Retinal pigment epithelial cell (primary cell): ENCODE data around the gene ZNF490.
"Not testable (repeated sequence)": the region's sequence is repeated elsewhere in the genome, so short reads cannot be mapped to it uniquely, and the experiment has no call there.

ENCODE experiments used
- DNase-seq: peaks from one replicate; pipeline ENCODE4 v3.0.0-alpha.2; 2010; ENCODE audit warnings: low read depth
- H3K4me3 ChIP-seq: 2 replicates; pipeline ENCODE4 v1.5.1; 2011; ENCODE audit warnings: mild to moderate bottlenecking, low read length, control low read depth, moderate library complexity
- TF ChIP-seq, protein P1 (sequence below): conservative IDR thresholded peaks from 2 replicates; pipeline ENCODE4 v1.5.1; 2011; ENCODE audit warnings: low read depth, low read length, control low read depth, inconsistent platforms

ZNF490 gene

GRCh38 chr19:12648088-12648487 lies 37.5 kb upstream of the ZNF490 start:
- peak overlapping the region; percentile 32 for H3K4me3 ChIP-seq
- DNase-seq, result no peak
- TF ChIP-seq, protein P1, sequence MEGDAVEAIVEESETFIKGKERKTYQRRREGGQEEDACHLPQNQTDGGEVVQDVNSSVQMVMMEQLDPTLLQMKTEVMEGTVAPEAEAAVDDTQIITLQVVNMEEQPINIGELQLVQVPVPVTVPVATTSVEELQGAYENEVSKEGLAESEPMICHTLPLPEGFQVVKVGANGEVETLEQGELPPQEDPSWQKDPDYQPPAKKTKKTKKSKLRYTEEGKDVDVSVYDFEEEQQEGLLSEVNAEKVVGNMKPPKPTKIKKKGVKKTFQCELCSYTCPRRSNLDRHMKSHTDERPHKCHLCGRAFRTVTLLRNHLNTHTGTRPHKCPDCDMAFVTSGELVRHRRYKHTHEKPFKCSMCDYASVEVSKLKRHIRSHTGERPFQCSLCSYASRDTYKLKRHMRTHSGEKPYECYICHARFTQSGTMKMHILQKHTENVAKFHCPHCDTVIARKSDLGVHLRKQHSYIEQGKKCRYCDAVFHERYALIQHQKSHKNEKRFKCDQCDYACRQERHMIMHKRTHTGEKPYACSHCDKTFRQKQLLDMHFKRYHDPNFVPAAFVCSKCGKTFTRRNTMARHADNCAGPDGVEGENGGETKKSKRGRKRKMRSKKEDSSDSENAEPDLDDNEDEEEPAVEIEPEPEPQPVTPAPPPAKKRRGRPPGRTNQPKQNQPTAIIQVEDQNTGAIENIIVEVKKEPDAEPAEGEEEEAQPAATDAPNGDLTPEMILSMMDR, result peak; percentile 42

- no peak for DNase-seq
These were observed 37.0 kb upstream of the ZNF490 start for GRCh38 chr19:12647490-12648071.

DNA sequence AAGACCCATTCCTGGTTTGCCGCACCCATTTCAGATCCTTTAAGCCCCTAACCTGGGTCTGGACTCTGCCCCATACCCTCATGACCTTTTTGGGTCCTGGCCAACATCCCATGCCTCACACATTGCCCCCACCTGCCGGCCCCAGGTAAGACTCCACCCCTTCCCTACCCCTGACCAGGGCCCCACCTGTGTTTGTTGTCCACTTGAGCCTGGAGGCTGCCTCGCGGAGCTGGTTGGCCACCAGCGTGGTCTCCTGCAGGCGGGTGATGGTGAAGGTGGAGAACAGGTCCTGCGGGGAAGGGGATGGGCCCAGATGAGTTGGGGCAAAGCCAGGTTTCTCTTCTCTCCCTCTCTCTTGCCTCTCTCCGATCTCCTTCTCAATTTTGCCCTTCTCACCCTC lies 36.4 kb upstream of the ZNF490 start:
- TF ChIP-seq, protein P1, result no peak
- H3K4me3 ChIP-seq, result no peak overlapping the region
- no peak for DNase-seq

More at GRCh38 chr19:12647490-12648071, 37.0 kb upstream of the ZNF490 start:
- peak overlapping the region; percentile 32 for H3K4me3 ChIP-seq
- TF ChIP-seq, protein P1, result no peak

DNA sequence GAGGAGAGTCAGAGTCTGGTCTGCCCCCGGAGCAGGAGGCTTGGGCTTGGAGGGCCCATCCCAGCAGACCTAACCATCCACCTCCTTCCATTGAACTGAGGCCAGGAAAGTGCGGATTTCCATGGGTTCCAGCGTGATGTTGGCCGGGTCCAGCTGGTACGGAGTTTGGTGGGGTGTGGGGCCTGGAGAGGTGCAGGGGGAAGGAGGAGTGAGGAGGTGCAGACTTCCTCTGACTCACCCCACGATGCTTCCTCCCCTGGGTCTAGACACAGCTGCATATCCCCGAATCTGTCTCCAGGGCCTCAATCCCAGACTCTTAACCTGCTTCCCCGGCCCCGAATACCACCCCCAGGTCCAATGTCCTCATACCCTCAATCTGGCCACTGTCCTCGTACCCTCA lies 35.9 kb upstream of the ZNF490 start:
- TF ChIP-seq, protein P1, result no peak

DNA sequence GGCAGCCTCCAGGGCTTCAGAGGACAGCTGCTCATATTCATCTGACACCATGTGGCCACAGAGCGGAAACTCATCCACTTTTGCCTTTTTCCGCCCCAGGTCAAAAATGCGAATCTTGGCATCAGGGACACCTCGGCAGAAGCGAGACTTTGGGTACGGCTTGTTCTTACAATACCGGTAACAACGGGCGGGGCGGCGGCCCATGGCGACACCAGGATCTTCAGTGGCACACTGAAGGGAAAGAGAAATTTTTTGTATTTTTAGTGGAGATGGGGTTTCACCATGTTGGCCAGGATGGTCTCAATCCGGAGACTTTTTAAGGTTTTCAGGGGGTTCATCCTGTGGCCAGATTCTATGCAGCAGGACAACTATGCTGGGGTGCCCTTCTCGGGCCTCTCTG lies 33.1 kb upstream of the ZNF490 start:
- not testable (repeated sequence) for H3K4me3 ChIP-seq, DNase-seq

More for the DNA sequence above, 35.9 kb upstream of the ZNF490 start:
- no peak for DNase-seq
- H3K4me3 ChIP-seq, result no peak overlapping the region

DNA sequence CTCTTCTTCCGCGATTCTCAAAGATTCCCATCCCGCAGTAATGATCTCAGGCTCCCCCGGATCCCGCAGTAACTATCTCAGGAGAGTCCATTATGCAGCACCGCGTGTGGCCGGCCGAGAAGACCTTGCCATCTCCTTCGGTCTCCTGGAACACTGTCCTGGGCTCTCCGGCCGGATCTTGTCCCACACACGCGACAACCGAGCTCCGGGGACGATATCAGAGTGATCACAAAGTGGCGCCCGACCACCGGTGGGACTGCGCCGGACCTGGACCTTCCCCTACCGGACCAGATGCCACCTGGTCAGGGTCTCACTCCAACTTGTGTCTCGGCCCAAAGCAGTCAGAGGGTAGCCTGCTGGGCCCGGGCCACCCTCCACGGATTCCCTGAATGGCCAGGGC lies 31.9 kb upstream of the ZNF490 start:
- TF ChIP-seq, protein P1, result no peak
- DNase-seq, result no peak
- H3K4me3 ChIP-seq, result no peak overlapping the region

DNA sequence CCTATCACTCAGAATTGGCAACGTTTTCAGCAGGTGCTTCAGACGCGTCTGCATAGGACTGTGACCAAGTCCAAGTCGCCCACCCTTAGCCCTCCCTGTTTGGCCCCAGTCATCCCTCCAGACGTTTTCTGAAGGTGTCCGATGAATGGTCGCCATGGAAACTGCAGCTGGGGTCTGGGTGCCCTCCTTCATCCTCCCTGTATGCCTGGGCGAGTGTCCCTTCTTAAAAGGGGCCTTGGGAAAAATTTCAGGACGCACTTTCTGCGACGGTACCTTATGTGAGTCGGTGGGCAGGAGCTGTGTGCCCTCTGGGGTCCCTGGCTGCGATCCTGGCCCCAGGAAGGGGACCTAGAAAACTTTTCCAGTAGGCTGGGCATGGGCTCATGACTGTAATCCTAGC lies 30.8 kb upstream of the ZNF490 start:
- TF ChIP-seq, protein P1, result no peak
- no peak for DNase-seq
- no peak overlapping the region for H3K4me3 ChIP-seq
